ENCODE results near the gene PLXNA3.

The PLXNA3 gene

DNA sequence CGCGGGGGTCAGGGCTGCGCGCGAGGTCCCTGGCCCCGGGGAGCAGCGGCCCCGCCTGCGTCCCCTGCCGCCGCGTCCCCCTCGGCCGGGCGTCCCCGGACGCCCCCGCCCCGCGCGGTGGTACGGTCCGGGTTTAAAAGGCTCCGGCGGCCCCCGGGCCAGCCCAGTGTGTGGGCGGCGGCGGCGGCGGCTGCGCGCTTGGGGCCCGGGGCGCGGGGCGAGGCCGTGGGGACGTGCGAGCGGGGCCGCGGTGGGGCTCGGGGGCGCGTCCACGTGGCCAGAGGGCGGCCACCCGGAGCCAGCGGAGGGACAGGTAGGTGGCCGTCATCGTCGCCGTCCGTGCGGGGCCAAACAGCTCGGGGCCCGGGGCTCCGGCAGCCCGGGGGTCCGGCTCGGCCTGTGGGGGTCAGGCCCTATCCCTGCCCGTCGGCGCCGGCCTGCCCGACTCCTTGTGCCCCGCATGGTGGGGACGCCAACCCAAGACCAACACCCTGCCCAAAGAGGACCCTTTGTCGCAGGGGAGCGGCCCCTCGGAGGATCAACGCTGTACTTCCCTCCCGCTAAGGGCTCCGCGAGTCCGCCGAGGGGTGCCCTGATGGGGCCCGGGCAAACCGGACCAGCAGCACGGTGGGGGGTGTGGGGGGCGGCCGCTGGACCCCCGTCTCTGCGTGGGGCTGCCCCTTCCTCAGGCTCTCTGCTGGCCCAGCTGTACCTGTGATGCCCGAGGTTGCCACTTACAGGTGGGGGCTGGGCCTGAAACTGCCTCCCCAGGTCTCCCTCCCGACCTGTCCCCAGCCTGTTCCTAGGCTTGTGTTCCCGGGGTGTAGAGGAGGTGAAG is at the start of gene PLXNA3:
Gene PLXNA3, plus strand, starts transcription at position 166 of the 838 bp plus-strand sequence. CDS start 1,903 bp downstream, outside the sequence.
- no peak for FAIRE-seq
- peak; percentile 30 for DNase-seq (ENCODE audit: extremely low spot score, insufficient read length, low read depth)

DNA sequence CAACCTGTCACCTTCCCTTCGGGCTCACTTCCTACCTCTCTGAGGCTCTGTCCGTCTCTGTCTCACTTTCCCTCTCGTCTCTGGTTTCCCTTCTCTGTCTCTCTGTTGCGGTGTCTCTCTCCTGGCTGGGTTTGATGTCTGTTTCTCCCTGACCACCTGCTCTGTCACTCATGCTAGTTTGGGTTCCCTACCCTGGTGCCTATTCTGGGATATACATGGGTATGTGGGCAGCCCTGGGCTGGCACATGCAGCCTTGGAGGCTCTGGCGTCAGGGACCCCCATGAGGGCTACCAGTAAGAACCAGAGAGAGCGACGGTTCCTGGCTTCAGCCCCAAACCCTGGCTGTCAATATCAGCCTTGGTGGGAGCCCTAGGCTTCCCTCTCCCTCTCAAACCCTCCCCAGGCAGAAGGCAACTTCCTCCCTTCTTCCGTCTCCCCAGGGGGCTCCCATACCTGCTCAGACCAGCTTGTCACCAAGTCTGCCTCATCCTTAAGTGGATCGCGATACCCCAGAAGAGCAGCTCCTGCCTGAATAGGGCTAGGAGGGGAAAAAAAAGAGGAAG is 49.3 kb upstream of the PLXNA3 start:
- no peak for FAIRE-seq

DNA sequence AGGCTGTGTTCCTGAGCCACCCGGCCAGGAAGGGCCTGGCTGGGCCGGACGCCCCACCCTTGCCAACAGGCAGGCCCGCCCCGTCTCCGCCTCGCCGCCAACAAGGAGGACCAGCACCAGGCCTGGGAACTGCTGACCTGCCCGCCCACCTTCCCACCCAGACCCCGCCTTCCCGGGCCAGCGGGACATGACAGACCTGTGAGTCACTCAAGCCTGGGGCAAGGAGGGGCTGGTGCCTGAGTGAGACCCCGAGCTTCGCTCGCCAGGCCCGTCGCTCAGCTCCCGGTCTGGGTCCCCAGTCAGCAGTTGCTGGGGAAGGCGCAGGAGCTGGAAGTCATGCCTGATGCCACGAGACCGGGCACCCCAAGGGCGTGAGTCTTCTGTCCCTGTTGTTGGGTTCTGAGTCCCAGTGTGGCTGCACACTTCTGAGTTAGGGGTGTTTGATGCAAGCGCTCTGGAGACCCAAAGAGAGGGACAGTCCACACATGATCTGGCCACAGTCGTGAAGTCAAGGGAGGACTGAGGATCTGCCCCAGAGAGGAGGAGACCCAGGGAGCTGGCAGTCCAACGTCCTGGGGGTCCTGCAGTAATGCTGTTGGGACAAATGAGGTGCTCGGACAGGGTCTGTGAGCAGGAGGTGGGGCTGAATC is 48.7 kb upstream of the PLXNA3 start, which contains the start of gene DNASE1L1:
Gene DNASE1L1, minus strand, starts transcription at position 33 of the 650 bp plus-strand sequence. CDS start 3,686 bp downstream, outside the sequence.
- FAIRE-seq (peak; percentile 88), DNase-seq (ENCODE audit: extremely low spot score, insufficient read length, low read depth) (no peak)

More for the DNA sequence above, 49.3 kb upstream of the PLXNA3 start:
- no peak for DNase-seq (ENCODE audit: extremely low spot score, insufficient read length, low read depth)

DNA sequence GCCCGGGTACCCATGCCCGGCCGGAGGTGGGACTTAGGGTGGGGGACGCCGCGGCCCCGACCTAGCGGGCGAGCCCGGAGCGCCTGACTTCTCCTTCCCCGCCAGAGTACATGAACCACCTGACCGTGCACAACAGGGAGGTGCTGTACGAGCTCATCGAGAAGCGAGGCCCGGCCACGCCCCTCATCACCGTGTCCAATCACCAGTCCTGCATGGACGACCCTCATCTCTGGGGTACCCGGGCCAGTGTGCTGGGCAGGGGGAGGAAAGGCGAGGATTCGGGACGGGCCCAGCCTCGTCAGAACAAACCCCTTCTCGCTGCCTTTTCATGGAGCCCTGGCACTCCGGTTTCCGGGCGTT is 46.1 kb upstream of the PLXNA3 start:
- DNase-seq (ENCODE audit: extremely low spot score, insufficient read length, low read depth) (no peak), FAIRE-seq (peak; percentile 97)

DNA sequence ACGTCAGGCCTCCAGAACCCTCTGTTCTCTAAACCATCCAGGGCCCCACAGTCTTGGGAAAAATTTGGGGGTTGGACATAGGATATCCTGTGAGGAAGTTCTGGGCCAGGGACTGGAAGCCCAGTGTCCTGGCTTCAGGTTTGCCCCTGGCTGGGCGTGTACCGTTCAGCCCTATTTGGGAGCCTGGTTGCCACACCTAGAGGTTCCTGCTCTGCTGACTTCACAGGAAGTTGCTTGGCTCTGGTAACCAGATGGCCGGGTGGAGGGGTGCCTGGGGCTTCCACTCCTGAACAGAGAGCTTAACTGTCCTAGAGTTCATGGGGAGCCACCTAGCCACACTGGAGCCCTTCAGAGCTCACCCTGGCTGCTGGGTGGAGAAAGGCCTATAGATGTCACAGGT is 45.6 kb upstream of the PLXNA3 start:
- FAIRE-seq = peak; percentile 88
- DNase-seq (ENCODE audit: extremely low spot score, insufficient read length, low read depth) = no peak

DNA sequence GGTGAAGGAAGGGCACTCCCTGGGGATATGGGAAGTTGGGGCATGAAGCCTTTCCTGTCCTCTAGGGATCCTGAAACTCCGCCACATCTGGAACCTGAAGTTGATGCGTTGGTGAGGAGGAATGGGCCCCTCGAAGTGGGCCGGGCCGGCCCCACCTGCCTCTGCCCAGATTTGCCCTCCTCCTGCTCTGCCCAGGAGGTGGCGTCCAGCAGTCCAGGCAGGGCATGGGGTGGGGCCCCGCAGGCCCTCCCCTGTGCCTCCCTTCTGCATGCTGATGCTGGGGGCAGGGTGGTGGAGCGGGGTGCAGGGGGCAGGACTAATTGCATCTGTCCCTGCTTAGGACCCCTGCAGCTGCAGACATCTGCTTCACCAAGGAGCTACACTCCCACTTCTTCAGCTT is 44.9 kb upstream of the PLXNA3 start:
- no peak for DNase-seq (ENCODE audit: extremely low spot score, insufficient read length, low read depth)
- FAIRE-seq = no peak

DNA sequence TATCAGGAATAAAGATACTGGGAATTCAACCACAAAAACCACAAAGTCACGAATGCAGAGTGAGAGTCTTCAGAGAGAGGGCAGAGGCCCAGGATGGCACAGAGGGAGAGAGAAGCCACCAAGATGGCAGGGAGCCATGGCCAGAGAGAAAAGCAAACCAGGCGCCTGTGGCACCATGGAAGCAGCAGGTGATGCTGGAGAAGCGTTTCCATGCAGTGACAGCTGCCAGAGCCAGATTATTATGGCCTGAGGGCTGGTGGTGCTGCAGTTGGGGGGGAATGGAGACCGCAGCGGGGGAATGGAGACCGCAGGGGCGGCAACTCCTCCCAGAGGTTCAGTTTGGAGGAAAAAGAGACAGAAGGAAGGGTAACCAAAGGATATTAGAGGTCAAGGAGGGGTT is 40.9 kb upstream of the PLXNA3 start:
- DNase-seq (ENCODE audit: extremely low spot score, insufficient read length, low read depth) (no peak), FAIRE-seq (no peak)

DNA sequence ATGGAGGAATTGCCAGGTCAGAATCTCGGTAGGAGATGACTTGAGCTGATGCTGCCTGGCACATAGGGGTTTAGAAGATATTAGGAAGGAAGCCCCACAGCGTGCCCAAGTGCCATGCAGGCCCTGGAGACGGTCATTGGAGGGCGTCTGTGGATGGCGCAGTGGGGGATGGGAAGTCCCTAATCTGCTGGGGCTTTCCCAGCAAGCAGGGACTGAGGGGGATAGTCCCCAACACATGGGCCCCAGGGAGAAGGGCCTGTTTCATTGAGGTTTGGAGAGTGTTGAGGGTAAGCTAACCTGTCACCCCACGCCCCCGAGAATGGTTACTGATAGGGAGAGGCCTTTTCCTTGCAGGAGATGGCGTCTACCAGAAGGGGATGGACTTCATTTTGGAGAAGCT is 38.9 kb upstream of the PLXNA3 start:
- DNase-seq (ENCODE audit: extremely low spot score, insufficient read length, low read depth) (no peak), FAIRE-seq (no peak)

DNA sequence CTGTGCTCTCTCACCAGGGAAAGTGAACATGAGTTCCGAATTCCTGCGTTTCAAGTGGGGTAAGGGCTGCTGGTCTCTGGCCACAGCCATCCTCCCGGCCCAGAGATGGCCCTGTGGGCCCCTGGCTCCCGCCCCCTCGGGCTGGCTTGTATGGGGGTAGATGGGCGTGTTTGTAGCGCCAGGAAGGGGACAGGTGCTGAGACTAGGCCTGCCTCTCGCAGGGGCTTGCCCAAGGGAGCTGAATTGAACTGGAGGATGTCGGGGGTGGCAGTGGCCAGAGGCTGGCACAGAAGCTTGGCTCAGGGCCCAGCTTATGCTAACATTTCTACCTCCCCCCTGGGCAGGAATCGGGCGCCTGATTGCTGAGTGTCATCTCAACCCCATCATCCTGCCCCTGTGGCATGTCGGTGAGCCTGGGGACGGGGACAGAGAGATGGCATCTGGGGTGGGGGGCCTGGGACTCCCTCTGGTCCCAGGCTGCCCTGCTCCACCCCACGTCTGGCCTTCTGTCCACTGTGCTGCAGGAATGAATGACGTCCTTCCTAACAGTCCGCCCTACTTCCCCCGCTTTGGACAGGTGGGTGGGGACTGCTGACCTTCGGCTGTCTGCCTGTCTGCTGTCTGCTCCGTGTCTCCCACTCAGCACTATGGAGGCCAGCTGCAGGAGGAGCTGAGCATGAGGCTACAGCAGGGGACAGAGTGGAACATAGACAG is 38.2 kb upstream of the PLXNA3 start:
- DNase-seq (ENCODE audit: extremely low spot score, insufficient read length, low read depth) (no peak), FAIRE-seq (no peak)

DNA sequence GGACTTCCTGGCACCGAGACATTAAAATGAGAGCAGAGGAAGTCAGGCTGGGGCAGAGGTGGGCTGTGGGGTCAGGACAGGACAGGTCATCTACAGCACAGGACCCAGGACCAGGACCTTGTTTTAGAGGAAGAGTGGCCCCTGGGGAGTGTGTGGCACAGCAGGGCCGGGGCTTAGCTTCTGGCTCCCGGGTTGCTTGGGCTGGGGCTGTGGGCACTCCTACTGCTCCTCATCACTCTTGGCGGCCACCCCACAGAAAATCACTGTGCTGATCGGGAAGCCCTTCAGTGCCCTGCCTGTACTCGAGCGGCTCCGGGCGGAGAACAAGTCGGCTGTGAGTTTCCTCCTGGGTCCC is 37.7 kb upstream of the PLXNA3 start:
- FAIRE-seq (no peak), DNase-seq (ENCODE audit: extremely low spot score, insufficient read length, low read depth) (no peak)

DNA sequence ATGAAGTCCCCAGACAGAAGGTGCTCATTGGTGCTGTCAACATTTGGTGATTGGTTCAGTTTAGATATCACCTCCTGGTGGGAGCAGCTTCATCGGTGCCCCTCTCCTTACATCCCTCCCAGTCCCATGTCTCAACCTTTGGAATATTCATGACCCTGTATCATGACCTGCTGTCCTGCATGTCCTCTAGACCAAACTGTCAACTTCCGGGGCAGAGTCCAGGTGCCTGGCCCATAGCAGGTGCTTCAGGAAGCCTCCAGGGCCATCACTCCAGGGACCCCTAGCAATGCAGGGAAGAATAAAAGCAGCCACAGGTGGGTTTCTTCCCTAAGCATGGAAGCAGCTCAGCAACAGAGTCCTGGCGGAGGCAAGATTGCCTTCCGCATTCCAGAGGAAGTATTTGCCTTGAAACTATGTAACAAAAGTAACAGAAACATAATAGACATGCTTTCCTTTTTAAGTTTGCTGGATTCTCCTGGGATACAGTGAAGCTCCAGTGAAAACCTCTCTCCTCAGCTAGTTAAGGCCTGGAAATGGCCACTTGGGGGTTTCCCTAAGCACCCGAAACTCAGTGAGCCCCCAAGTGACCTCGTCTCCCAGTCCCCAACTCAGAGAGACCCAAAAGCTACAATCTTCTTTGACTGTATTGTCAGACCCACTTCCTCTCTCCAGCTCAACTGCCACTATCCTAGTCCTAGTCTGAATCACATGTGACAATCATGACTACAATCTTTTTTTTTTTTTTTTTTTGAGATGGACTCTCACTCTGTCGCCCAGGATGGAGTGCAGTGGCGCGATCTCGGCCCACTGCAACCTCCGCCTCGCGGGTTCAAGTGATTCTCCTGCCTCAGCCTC is 30.9 kb upstream of the PLXNA3 start:
- FAIRE-seq (no peak), DNase-seq (ENCODE audit: extremely low spot score, insufficient read length, low read depth) (no peak)

DNA sequence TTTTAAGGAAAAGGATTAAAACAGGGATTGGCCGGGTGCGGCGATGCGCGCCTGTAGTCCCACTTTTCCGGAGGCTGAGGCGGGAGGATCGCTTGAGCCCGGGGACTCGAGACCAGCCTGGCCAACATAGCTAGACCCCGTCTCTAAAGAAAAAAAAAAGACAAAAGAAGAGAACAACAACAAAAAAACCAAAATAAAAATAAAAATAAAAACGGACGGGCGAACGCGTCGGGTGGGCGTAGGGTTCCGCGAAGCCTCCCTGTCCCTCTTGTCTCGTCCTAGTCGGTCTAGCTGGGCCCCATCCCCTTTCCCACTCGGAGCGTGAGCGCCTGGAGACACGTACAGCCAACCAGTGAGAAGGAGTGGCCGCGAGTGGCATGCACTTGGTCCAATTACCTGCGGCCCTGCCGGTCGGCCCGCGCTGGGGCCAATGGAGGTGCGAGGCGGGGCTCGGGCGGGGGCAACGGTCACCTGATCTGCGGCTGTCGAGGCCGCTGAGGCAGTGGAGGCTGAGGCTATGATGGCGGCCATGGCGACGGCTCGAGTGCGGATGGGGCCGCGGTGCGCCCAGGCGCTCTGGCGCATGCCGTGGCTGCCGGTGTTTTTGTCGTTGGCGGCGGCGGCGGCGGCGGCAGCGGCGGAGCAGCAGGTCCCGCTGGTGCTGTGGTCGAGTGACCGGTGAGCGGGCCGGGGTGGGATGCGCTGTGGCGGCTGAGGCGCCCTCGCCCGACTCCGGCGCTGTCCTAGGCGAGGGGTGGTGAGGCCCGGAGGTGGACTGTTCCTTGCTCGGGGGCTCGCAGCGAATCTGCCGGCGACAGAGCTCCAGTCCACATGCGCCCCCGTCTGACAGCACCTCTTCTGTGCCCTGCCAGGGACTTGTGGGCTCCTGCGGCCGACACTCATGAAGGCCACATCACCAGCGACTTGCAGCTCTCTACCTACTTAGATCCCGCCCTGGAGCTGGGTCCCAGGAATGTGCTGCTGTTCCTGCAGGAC is 29.6 kb upstream of the PLXNA3 start, which contains the start of gene ATP6AP1:
Gene ATP6AP1, plus strand, starts transcription at position 502 of the 996 bp plus-strand sequence. Its CDS starts 16 bp downstream, at position 518.
- FAIRE-seq (peak; percentile 98), DNase-seq (ENCODE audit: extremely low spot score, insufficient read length, low read depth) (peak; percentile 76)

DNA sequence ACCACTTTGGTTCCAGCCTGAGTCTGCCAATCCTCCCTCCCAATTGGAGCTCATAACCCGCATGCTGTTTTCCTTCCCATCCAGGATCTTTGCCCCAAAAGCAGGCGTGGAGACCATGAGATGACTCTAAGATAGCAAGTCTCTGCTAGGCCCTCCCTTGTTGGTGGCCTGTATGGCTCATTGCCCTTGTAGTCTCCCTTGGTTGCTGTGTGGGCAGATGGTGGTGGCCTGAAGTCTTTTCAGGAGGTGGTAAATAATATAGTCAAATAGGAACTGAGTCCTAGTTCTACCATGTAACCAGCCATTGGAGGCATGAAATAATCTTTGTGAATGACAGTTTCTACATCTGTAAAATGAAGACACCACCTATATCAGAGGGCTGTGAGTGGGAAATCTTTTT is 28.4 kb upstream of the PLXNA3 start:
- no peak for DNase-seq (ENCODE audit: extremely low spot score, insufficient read length, low read depth)
- peak; percentile 42 for FAIRE-seq

DNA sequence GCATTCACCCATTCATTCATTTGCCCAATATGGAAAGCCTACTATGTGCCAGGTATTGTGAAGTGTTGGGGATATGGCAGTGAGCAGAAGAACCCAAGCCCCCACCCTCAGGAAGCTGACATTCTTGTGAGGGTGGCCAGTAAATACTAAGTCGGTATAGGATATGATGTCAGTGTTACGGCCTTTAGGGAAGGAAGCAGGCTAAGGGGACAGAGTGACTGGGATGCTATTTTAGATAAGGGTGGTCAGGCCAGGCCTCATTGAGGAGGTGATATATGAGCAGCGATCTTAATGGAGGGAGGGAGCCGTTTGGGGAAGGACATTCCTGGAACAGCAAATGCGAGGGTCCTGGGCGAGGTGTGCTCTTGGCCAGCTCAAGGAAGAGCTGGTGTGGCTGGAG is 27.6 kb upstream of the PLXNA3 start:
- DNase-seq (ENCODE audit: extremely low spot score, insufficient read length, low read depth) (no peak), FAIRE-seq (no peak)

DNA sequence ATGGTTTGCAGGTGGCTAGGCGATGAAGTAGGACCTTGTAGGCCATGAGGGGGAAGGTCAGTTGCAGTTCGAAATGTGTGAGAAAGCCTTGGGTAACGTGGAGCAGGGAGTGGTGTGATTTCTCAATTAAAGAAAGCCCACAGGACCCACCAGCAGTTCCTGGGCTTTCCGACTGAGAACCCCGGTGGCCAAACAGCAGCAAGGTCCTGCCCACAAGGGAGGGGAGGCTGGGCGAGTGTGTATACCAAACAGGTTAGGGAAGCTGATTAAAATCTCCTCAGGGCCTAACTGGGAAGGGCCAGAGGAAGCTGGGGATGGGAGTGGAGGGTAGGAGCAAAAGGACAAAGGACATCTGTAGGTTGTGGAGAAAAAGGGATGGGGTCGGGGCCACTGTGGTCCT is 27.2 kb upstream of the PLXNA3 start:
- DNase-seq (ENCODE audit: extremely low spot score, insufficient read length, low read depth) (no peak), FAIRE-seq (no peak)

DNA sequence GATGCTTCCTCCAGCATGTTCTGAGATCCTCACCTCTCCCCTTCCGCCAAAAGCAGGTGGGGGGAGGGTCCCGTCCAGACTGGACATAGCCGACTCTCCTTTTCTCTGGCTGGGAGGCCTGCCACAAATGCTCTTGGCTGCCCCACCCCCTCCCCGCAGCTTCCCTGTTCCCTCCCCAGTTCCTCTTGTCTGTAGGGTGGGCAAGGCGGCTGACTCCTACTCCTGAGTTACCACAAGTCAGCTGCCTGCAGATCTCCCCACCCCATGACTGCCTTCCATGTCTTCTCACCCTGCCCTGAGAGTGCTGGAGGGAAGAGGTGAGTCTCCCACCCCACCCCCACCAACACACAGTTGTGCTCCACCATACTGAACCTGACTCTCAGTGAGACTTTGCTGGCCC is 26.7 kb upstream of the PLXNA3 start:
- FAIRE-seq = no peak
- DNase-seq (ENCODE audit: extremely low spot score, insufficient read length, low read depth) = no peak

DNA sequence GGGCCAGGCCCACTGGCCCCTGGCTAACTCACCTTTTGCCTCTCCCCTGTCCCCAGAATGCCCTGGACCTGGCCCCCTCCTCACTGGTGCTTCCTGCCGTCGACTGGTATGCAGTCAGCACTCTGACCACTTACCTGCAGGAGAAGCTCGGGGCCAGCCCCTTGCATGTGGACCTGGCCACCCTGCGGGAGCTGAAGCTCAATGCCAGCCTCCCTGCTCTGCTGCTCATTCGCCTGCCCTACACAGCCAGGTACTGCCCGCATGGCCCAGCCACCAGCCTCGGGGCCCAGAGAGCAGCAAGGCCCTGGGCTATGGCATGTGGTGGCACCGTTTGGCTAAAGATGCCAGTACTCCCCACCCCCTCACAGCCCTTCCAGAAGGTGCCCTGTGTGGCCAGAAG is 25.9 kb upstream of the PLXNA3 start:
- no peak for FAIRE-seq
- DNase-seq (ENCODE audit: extremely low spot score, insufficient read length, low read depth) = no peak

DNA sequence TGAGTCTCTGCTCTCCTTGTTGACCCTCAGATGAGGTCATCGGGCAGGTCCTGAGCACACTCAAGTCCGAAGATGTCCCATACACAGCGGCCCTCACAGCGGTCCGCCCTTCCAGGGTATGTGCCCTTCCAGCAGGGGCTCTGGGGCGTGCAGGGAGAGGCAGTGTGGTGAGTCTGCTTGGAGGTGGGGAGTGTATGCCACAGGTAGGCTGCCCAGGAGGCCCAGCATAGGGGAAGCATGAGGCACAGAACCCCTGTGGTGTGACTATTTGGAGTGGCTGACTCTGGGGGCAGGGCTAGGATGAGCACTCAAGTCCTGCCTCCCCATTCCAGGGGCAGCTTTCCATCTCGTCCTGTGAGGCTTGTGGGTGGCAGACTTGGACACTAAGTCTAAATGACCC is 24.5 kb upstream of the PLXNA3 start:
- FAIRE-seq (no peak), DNase-seq (ENCODE audit: extremely low spot score, insufficient read length, low read depth) (no peak)

Data from GM18507 (cell line).